ENCODE measurements around the gene LCN10. TPM values are rescaled to one million over a fixed set of nuclear protein-coding genes. Genes with fewer than 3 reads are reported as not detected.

Gene LCN10
- total and polyA plus RNA-seq, 2 donors (not counting 3 experiments of a cell fraction or from before 2014, with no cell fraction given): not detected

DNA sequence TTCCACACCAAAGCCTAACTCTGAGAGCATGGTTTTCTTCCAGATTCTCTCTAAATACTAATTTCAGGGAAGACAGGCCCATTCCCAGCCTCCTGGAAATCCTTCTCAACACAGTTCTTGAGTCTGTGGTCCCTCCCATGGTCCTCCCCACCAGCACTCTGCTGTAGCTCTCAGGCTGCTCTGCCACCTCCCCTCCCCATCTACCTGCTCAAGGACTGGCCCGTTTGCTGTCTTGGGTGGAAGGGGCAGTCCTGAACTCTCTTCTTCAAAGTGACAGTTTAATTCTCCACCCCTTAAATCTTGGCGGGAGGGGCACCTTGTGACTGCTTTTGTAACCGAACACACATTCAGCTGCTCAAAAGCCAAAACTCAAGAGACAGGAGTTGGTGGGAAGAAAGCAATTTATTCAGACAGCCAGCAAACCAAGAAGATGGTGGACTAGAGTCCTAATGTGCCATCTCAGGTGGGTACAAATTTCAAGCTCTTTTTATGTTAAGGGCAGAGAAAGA, 29.2 kb upstream of the LCN10 start:
- no peaks in the 10 kb centered on the region for H3K79me2 ChIP-seq (ENCODE audit: control insufficient read depth, insufficient read depth, low read length)
- no peak overlapping the region for H3K9ac ChIP-seq (replicated peaks; ENCODE audit: extremely low read depth, insufficient read depth, low read length)
- TF ChIP-seq GATA2 (IDR thresholded peaks at IDR 0.05; ENCODE audit: insufficient read depth, insufficient read length, low read depth, low read length) (no peak), POLR2A (IDR thresholded peaks at IDR 0.05; ENCODE audit: low read depth, low read length) (no peak), MYC (IDR thresholded peaks at IDR 0.05; ENCODE audit: low read depth, low read length) (no peak), JUN (IDR thresholded peaks at IDR 0.05; ENCODE audit: borderline replicate concordance, insufficient read depth, insufficient read length, low read depth) (no peak), FOS (IDR thresholded peaks at IDR 0.05; ENCODE audit: borderline replicate concordance, insufficient read depth, low read length) (no peak), POLR2AphosphoS5 (IDR thresholded peaks at IDR 0.05; ENCODE audit: insufficient read depth, low read depth, low read length) (no peak), EZH2 (IDR thresholded peaks at IDR 0.05; ENCODE audit: borderline replicate concordance, low read depth, low read length, severe bottlenecking) (no peak)
- TF ChIP-seq, protein P1, sequence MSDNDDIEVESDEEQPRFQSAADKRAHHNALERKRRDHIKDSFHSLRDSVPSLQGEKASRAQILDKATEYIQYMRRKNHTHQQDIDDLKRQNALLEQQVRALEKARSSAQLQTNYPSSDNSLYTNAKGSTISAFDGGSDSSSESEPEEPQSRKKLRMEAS (IDR thresholded peaks at IDR 0.05; ENCODE audit: insufficient read depth, insufficient read length): no peak
- TF ChIP-seq, protein P2, sequence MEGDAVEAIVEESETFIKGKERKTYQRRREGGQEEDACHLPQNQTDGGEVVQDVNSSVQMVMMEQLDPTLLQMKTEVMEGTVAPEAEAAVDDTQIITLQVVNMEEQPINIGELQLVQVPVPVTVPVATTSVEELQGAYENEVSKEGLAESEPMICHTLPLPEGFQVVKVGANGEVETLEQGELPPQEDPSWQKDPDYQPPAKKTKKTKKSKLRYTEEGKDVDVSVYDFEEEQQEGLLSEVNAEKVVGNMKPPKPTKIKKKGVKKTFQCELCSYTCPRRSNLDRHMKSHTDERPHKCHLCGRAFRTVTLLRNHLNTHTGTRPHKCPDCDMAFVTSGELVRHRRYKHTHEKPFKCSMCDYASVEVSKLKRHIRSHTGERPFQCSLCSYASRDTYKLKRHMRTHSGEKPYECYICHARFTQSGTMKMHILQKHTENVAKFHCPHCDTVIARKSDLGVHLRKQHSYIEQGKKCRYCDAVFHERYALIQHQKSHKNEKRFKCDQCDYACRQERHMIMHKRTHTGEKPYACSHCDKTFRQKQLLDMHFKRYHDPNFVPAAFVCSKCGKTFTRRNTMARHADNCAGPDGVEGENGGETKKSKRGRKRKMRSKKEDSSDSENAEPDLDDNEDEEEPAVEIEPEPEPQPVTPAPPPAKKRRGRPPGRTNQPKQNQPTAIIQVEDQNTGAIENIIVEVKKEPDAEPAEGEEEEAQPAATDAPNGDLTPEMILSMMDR (IDR thresholded peaks at IDR 0.05; ENCODE audit: extremely low read depth in 1 of 2, insufficient read depth in 1 of 2, low read depth in 1 of 2, low read length in 2 of 2): no peak
- no peaks in the 10 kb centered on the region for H4K20me1 ChIP-seq (replicated peaks; ENCODE audit: control insufficient read depth, extremely low read depth, insufficient read depth, low read length)
- no peaks in the 10 kb centered on the region for H3K36me3 ChIP-seq (ENCODE audit: control insufficient read depth in 2 of 2, extremely low read depth in 1 of 2, insufficient read depth in 2 of 2, low read length in 2 of 2)
- no peaks in the 10 kb centered on the region for H3K4me1 ChIP-seq (ENCODE audit: control insufficient read depth, extremely low read depth, insufficient read depth, low read length)
- H3K4me3 ChIP-seq (replicated peaks in 1 of 3; ENCODE audit: insufficient read depth in 1 of 3, low read depth in 1 of 3, low read length in 3 of 3): no peak overlapping the region
- FAIRE-seq (no peak), DNase-seq (ENCODE audit: low read depth, low spot score) (no peak)
- H3K27ac ChIP-seq (ENCODE audit: insufficient read depth, low read depth, low read length): no peak overlapping the region
- BruUV-seq (replicated peaks): no TSS peak
- H2AFZ ChIP-seq (ENCODE audit: low read depth, low read length): no peak overlapping the region
- ChIA-PET POLR2A (no interaction called here), CTCF (interaction anchor here (1.0 to 1.4 kb wide), 2 partner anchors 8 to 263 kb away, joined by 3 to 4 read pairs; no protein-coding TSS in a partner anchor)
- no peaks in the 10 kb centered on the region for H3K9me1 ChIP-seq (replicated peaks; ENCODE audit: control insufficient read depth, extremely low read depth, insufficient read depth, low read length)
- intact Hi-C loops (cut with micrococcal nuclease) (no loop called here), dilution Hi-C loops (cut with MboI; ENCODE audit: extremely low pct_ligation_motif_present, low sequenced_read_pairs) (no loop called here)
- no peak overlapping the region for H3K4me2 ChIP-seq (ENCODE audit: insufficient read depth, low read length)
- H3K27me3 ChIP-seq (ENCODE audit: control insufficient read depth in 2 of 2, insufficient read depth in 2 of 2, low read length in 2 of 2): no peaks in the 10 kb centered on the region
- peaks cover 3% of the 10 kb centered on the region for H3K9me3 ChIP-seq (replicated peaks; ENCODE audit: control insufficient read depth, insufficient read depth, low read length)
